Measurements from ENCODE around the gene SARDH. TPM values are rescaled to one million over a fixed set of nuclear protein-coding genes. Genes with fewer than 3 reads are reported as not detected.
A peak's percentile ranks its signal among the peaks of the same experiment; 100 is the strongest.

Gene SARDH
- total and polyA plus RNA-seq, 8 donors: 8.9 to 43.3 (median 20.5) TPM

DNA sequence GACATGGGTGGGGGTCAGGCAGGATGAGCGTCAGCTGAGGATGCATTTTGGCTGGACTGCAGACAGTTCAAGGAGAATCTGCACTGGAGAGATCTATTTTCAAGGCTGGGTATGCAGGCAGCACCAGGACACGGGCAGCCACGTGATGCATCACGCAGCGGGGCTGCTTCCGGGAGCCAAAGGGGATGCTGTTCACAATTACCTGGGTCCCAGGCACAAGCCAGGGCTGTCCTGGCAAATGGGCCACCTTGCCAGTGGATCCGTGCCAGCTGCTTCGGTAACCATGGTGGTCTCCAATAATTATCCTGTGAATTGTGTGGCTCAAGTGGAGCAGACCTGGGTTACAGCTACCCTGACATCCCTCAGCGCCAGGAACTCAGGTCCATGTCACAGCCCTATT is 84.5 kb downstream of the SARDH start:
- H3K27me3 ChIP-seq: no peaks in the 10 kb centered on the region
- DNase-seq (peak in 1 of 6 donors; percentile 57), FAIRE-seq (no peak), ATAC-seq (no peak)
- no peaks in the 10 kb centered on the region for H3K9me3 ChIP-seq
- no peak overlapping the region for H3K4me3 ChIP-seq
- TF ChIP-seq, protein P1, sequence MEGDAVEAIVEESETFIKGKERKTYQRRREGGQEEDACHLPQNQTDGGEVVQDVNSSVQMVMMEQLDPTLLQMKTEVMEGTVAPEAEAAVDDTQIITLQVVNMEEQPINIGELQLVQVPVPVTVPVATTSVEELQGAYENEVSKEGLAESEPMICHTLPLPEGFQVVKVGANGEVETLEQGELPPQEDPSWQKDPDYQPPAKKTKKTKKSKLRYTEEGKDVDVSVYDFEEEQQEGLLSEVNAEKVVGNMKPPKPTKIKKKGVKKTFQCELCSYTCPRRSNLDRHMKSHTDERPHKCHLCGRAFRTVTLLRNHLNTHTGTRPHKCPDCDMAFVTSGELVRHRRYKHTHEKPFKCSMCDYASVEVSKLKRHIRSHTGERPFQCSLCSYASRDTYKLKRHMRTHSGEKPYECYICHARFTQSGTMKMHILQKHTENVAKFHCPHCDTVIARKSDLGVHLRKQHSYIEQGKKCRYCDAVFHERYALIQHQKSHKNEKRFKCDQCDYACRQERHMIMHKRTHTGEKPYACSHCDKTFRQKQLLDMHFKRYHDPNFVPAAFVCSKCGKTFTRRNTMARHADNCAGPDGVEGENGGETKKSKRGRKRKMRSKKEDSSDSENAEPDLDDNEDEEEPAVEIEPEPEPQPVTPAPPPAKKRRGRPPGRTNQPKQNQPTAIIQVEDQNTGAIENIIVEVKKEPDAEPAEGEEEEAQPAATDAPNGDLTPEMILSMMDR (IDR thresholded peaks at IDR 0.05): no peak
- no peaks in the 10 kb centered on the region for H3K36me3 ChIP-seq
- H3K27ac ChIP-seq: no peak overlapping the region
- H3K4me1 ChIP-seq: peaks cover 0 to 6% (median 5%) of the 10 kb centered on the region in 3 donors
- 58 to 74% methylated on average over 9 of the region's 9 CpGs for WGBS, 2 donors
- intact Hi-C loops (cut with DNase I): no loop called here

DNA sequence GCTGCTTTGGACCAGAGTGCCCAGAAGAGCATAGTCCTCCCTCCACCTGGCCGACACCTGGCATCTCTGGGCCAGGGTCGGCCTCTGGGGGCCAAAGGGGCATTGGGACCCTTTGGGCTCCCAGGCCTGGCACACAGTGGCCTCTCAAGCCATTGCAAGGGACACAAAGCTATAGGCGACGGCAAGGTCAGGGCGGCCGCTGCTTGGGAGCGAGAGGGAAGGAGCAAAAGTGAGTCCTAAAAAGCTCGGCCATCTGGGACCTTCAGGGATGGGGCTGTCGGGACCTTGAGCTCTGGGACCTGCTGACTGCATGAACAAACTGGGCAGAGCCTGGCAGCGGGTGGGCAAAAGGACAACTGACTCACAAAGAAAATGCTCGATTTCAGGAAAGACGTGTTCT is 88.1 kb downstream of the SARDH start:
- H3K36me3 ChIP-seq: no peaks in the 10 kb centered on the region
- no peak overlapping the region for H3K27ac ChIP-seq
- H3K27me3 ChIP-seq: no peaks in the 10 kb centered on the region
- TF ChIP-seq, protein P1 (IDR thresholded peaks at IDR 0.05): no peak
- H3K4me1 ChIP-seq: no peaks in the 10 kb centered on the region
- H3K4me3 ChIP-seq: no peak overlapping the region
- WGBS, 2 donors: 80 to 84% methylated on average over 12 of the region's 12 CpGs
- FAIRE-seq: no peak
- DNase-seq: peak in 2 of 6 donors; percentile 10 to 34
- no peaks in the 10 kb centered on the region for H3K9me3 ChIP-seq
- ATAC-seq: no peak
- intact Hi-C loops (cut with DNase I): no loop called here

DNA sequence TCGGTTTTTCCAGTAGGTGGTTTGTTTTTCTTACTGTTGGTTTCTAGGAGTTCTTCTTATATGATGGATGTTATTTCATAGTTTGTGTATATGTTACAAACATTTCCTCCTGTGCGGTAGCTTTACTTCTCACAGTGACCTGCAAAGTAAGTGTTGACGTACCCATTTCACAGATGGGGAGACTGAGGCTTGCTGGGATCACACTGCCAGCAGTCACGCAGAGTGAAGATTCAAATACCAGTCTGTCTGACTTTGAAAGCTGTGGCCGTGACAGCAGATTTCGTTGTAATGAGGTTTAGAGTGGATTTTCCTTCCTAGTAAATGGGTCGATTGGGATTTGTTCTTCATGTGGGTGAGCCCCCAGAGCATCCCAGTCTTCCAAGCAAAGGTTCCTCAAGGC is 89.0 kb downstream of the SARDH start:
- H3K9me3 ChIP-seq: no peaks in the 10 kb centered on the region
- WGBS, 2 donors: 73 to 82% methylated on average over 7 of the region's 7 CpGs
- DNase-seq (no peak), ATAC-seq (no peak), FAIRE-seq (no peak)
- H3K27ac ChIP-seq: no peak overlapping the region
- H3K4me3 ChIP-seq: no peak overlapping the region
- H3K27me3 ChIP-seq: no peaks in the 10 kb centered on the region
- TF ChIP-seq, protein P1 (IDR thresholded peaks at IDR 0.05): no peak
- H3K36me3 ChIP-seq: no peaks in the 10 kb centered on the region
- intact Hi-C loops (cut with DNase I): no loop called here
- no peaks in the 10 kb centered on the region for H3K4me1 ChIP-seq

DNA sequence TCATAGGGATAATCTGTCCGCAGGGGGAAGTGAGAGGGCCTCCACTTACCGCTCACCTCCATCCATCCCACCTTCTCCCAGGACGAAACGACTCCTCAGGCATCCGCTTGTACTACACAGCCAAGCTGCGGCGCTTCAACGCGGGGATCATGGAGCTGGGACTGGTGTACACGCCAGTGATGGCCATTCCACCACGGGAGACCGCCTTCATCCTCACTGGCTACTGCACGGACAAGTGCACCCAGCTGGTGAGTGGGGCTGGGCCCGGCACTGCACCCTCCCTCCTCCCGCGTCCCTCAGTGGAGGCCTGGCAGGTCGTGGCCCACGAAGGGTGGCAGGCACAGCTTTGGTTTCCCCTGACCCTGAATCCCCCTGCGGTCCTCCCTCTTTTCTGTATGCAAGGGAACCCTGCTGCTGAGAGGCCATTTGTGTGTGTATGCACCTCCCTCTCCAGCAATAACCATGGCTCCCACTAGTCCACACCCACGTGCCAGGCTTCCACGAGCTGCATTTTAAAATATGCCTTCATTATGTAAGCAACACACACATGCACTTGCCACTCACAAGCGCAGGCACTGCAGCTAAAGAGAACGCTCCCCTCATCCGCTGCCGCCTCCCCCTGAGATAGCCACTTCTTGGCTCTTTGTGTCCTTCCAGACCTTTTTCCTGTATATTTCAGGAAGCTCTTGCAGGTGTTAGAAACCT is 90.2 kb downstream of the SARDH start:
- Histone ChIP-seq H3K9me3 (no peaks in the 10 kb centered on the region), H3K4me3 (no peak overlapping the region), H3K36me3 (no peaks in the 10 kb centered on the region), H3K27ac (no peak overlapping the region), H3K4me1 (no peaks in the 10 kb centered on the region), H3K27me3 (no peaks in the 10 kb centered on the region)
- no peak for FAIRE-seq
- DNase-seq: peak in 2 of 6 donors; percentile 13 to 45
- no peak for ATAC-seq
- TF ChIP-seq, protein P1 (IDR thresholded peaks at IDR 0.05): no peak
- WGBS, 2 donors: 70 to 82% methylated on average over 25 of the region's 25 CpGs
- intact Hi-C loops (cut with DNase I): no loop called here

GRCh38 chr9:133647148-133647547 is 91.0 kb downstream of the SARDH start:
- TF ChIP-seq, protein P1 (IDR thresholded peaks at IDR 0.05): no peak
- intact Hi-C loops (cut with DNase I): no loop called here
- ATAC-seq (no peak), FAIRE-seq (no peak), DNase-seq (peak in 1 of 6 donors; percentile 10)
- no peaks in the 10 kb centered on the region for H3K27me3 ChIP-seq
- WGBS, 2 donors: 52 to 62% methylated on average over 7 of the region's 7 CpGs
- H3K36me3 ChIP-seq: no peaks in the 10 kb centered on the region
- H3K27ac ChIP-seq: no peak overlapping the region
- H3K4me3 ChIP-seq: no peak overlapping the region
- no peaks in the 10 kb centered on the region for H3K4me1 ChIP-seq
- H3K9me3 ChIP-seq: no peaks in the 10 kb centered on the region

All from pancreas (tissue), 10 donors.